Mesothelial cell of epicardium (in vitro differentiated cells): ENCODE results near the gene CHODL. TPM values are rescaled to one million over a fixed set of nuclear protein-coding genes. Genes with fewer than 3 reads are reported as not detected.

Source experiments
- DNase-seq, 2 experiments: peaks; one replicate each; pipeline ENCODE4 v3.0.0; 2021; ENCODE audit warnings: low spot score in 2 of 2; ENCODE audit not compliant: unreplicated experiment in 2 of 2
- H3K27ac Mint-ChIP-seq: 2 replicates; pipeline ENCODE4 v1.8.0; 2021; ENCODE audit warnings: mixed read lengths
- H3K27me3 Mint-ChIP-seq: 2 replicates; pipeline ENCODE4 v1.8.0; 2021; ENCODE audit warnings: low read depth, mixed read lengths
- H3K36me3 Mint-ChIP-seq: 2 replicates; pipeline ENCODE4 v1.8.0; 2021; ENCODE audit warnings: mixed read lengths
- H3K4me1 Mint-ChIP-seq: 2 replicates; pipeline ENCODE4 v1.8.0; 2021; ENCODE audit warnings: mixed read lengths
- H3K4me3 Mint-ChIP-seq: 2 replicates; pipeline ENCODE4 v1.8.0; 2021; ENCODE audit warnings: mild to moderate bottlenecking, moderate library complexity, mixed read lengths
- H3K9me3 Mint-ChIP-seq: 2 replicates; pipeline ENCODE4 v1.8.0; 2021; ENCODE audit warnings: mixed read lengths
- total RNA-seq: library from RNA; stranded (reverse); gene quantifications from 3 replicates; pipeline ENCODE4 v1.2.1, GENCODE V29; 2021
- TF ChIP-seq, protein P1 (sequence below): fragments of 200-600 bp; sonication (generic); IDR thresholded peaks from one replicate; pipeline ENCODE4 v1.5.0; 2021; ENCODE audit warnings: antibody characterized with exemption; ENCODE audit not compliant: unreplicated experiment

CHODL gene, protein sequence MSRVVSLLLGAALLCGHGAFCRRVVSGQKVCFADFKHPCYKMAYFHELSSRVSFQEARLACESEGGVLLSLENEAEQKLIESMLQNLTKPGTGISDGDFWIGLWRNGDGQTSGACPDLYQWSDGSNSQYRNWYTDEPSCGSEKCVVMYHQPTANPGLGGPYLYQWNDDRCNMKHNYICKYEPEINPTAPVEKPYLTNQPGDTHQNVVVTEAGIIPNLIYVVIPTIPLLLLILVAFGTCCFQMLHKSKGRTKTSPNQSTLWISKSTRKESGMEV
- 0.72 to 0.95 TPM (median 0.90 TPM) in 3 replicates for total RNA-seq

DNA sequence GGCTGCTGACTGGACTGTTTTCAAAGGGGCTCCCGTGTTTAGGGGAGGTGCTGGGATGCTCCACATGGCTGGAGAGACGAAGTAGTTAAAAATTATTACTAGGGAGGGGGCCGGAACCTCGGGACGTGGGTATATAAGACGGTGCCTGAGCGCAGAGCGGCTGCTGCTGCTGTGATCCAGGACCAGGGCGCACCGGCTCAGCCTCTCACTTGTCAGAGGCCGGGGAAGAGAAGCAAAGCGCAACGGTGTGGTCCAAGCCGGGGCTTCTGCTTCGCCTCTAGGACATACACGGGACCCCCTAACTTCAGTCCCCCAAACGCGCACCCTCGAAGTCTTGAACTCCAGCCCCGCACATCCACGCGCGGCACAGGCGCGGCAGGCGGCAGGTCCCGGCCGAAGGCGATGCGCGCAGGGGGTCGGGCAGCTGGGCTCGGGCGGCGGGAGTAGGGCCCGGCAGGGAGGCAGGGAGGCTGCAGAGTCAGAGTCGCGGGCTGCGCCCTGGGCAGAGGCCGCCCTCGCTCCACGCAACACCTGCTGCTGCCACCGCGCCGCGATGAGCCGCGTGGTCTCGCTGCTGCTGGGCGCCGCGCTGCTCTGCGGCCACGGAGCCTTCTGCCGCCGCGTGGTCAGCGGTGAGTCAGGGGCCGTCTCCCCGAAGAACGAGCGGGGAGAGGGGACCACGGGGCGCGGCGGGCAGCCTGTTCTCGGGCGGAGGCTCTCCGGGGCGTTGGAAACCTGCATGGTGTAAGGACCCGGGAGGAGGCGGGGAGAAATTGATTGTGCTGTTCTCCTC lies at the start of gene CHODL:
CHODL (plus strand) TSS at position 163 of the 793 bp plus-strand sequence; CDS start at position 554, 391 bp downstream.
- TF ChIP-seq, protein P1, sequence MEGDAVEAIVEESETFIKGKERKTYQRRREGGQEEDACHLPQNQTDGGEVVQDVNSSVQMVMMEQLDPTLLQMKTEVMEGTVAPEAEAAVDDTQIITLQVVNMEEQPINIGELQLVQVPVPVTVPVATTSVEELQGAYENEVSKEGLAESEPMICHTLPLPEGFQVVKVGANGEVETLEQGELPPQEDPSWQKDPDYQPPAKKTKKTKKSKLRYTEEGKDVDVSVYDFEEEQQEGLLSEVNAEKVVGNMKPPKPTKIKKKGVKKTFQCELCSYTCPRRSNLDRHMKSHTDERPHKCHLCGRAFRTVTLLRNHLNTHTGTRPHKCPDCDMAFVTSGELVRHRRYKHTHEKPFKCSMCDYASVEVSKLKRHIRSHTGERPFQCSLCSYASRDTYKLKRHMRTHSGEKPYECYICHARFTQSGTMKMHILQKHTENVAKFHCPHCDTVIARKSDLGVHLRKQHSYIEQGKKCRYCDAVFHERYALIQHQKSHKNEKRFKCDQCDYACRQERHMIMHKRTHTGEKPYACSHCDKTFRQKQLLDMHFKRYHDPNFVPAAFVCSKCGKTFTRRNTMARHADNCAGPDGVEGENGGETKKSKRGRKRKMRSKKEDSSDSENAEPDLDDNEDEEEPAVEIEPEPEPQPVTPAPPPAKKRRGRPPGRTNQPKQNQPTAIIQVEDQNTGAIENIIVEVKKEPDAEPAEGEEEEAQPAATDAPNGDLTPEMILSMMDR, result no peak
- Mint-ChIP-seq H3K27me3 (peaks cover 80% of the 10 kb centered on the region), H3K27ac (no peak within 1 kb of the TSS), H3K4me3 (peak within 1 kb of the TSS; percentile 66), H3K4me1 (peaks cover 5% of the 10 kb centered on the region), H3K9me3 (no peaks in the 10 kb centered on the region), H3K36me3 (no peaks in the 10 kb centered on the region)
- DNase-seq, result peak in 1 of 2 experiments; percentile 40

DNA sequence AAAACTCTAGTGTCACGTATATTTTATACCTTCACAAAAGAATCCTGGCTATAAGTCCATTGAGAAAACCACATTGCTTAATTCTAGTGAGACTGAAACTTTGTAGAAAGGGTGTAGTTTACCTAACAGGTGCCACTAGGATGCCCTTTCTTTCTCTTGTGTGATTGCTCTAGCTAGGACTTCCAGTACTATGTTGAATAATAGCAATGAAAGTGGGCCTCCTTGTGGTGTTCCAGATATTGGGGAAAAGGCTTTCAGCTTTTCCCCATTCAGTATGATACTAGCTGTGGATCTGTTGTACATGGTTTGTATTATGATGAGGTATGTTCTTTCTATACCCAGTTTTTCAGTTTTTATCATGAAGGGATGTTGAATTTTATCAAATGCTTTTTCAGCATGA lies 39.7 kb upstream of the CHODL start:
- Mint-ChIP-seq H3K27ac (no peak overlapping the region), H3K27me3 (no peaks in the 10 kb centered on the region), H3K9me3 (peaks cover 5% of the 10 kb centered on the region), H3K4me1 (peaks cover 1% of the 10 kb centered on the region), H3K4me3 (no peak overlapping the region), H3K36me3 (no peaks in the 10 kb centered on the region)
- no peak for DNase-seq
- TF ChIP-seq, protein P1, result no peak

DNA sequence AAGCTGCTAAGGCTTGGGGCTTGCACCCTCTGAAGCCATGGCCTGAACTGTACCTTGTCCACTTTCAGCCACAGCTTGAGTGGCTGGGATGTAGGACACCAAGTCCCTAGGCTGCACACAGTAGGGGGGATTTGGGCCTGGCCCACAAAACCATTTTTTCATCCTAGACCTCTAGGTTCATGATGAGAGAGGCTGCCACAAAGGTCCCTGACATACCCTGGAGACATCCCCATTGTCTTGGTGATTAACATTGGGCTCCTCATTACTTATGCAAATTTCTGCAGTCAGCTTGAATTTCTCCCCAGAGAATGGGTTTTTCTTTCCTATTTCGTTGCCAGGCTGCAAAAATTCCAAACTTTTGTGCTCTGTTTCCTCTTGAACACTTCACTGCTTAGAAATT lies 26.3 kb upstream of the CHODL start:
- no peaks in the 10 kb centered on the region for H3K27me3 Mint-ChIP-seq
- DNase-seq, result no peak
- no peak overlapping the region for H3K27ac Mint-ChIP-seq
- TF ChIP-seq, protein P1, result no peak
- no peak overlapping the region for H3K4me3 Mint-ChIP-seq
- peaks cover 23% of the 10 kb centered on the region for H3K9me3 Mint-ChIP-seq
- no peaks in the 10 kb centered on the region for H3K4me1 Mint-ChIP-seq
- H3K36me3 Mint-ChIP-seq, result no peaks in the 10 kb centered on the region

DNA sequence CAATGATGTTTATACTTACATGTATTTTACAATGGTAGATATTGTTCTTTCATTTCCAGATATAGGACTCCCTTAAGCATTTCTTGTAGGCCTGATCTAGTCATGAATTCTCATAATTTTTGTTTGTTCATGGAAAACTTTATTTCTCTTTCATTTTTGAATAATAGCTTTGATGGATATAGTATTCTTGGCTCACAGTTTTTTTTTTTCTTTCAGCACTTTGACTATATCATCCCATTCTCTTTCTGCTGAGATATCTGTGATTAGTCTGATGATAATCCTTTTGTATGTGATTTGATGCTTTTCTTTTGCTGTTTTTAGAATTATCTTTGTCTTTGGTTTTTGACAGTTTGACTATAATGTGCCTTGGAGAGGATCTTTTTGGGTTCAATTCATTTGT lies 24.1 kb upstream of the CHODL start:
- no peaks in the 10 kb centered on the region for H3K4me1 Mint-ChIP-seq
- H3K36me3 Mint-ChIP-seq, result no peaks in the 10 kb centered on the region
- TF ChIP-seq, protein P1, result no peak
- no peaks in the 10 kb centered on the region for H3K27me3 Mint-ChIP-seq
- H3K9me3 Mint-ChIP-seq, result peaks cover 23% of the 10 kb centered on the region
- no peak overlapping the region for H3K4me3 Mint-ChIP-seq
- no peak overlapping the region for H3K27ac Mint-ChIP-seq
- DNase-seq, result no peak

DNA sequence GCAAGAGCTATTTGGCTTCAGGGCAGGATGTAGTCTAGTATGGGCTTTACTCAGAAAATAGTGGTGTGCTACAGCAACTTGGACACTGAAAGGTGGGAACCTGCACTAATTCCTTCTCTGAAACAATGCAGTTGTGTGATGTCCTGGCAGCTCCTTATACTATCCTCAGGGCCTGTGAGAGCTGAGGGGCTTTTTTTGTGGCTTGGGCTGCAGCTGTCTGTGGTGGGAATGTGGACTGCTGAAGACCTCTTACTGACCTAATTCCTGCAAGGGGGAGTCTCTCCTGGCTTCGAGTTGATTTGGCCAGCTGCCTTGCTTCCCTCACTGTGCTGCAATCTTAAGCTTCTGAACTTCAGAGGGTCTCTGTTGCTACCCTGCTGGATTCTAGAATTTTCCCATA lies 22.3 kb upstream of the CHODL start:
- Mint-ChIP-seq H3K27ac (no peak overlapping the region), H3K9me3 (peaks cover 23% of the 10 kb centered on the region), H3K4me1 (no peaks in the 10 kb centered on the region), H3K36me3 (no peaks in the 10 kb centered on the region), H3K27me3 (peaks cover 2% of the 10 kb centered on the region), H3K4me3 (no peak overlapping the region)
- TF ChIP-seq, protein P1, result no peak
- DNase-seq, result no peak
